Right ventricle myocardium inferior (tissue), 1 donor: ENCODE data around the gene SLC43A3. TPM values are rescaled to one million over a fixed set of nuclear protein-coding genes. Genes with fewer than 3 reads are reported as not detected.
A peak's percentile ranks its signal among the peaks of the same experiment; 100 is the strongest.

Source experiments
- ATAC-seq: fragments of 200-7000 bp; cut with Tn5 transposase; one replicate; pipeline ENCODE4 v1.9.1; 2020; ENCODE audit warnings: mild to moderate bottlenecking, moderate library complexity
- DNase-seq: peaks from one replicate; pipeline ENCODE4 v3.0.0; 2021; ENCODE audit errors: missing footprints
- intact Hi-C: fragments of 100-400 bp; cut with DNase I; formaldehyde crosslinking; loops from one replicate; pipeline ENCODE4 v1.11.0; 2022
- total RNA-seq: library from RNA; stranded (reverse); fragmentation: NEBNext Ultra II Directional; extraction: Animal tissue kit (Norgen Biotek cat#: 25700); gene quantifications from one replicate; pipeline ENCODE4 v1.2.1, GENCODE V29; 2021
- donor health status: DM: no; HTN: yes; CAD: no; lungs with severe emphysema.

Gene SLC43A3
- total RNA-seq, 1 donor from 2014 or later, result 22.4 TPM

DNA sequence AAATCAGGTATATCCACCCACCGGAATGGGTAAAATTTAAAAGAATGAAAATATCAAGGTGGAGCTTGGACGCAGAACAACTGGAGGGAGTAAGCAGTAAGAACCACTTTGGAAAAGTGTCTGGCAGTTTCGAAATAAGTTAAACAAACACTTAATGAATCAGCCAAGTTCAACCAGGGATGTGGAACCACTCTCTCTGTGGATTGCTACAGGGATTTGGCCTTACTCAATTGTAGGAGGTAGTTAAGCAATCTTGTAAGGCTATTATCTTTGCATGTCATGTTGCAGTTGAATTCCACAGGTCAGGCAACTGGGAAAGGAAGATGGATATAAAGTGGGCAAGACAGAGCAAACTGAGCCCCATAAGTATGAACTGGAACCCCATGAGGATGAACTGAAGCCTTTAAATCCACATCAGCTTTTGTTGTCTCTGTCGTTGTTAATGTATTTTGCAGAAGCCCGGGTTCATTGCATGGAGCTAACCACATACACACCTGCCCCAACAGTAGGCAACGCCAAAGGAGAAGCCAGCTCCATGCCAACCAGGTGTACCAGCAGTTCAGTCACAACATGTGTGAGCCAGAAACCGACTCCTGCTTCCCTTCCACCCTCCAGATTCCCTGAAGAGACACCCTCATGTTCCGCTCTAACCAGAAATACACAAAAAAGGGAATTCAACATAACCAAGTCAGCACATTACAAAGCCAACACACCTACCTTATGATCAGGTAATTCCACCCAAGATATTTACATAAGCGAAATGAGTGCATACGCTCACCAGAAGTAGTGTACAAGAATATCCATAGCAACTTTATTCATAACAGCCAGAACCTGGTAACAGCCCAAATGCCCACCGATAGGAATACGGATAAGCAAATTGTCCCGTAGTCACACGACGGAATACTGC lies 8.0 kb upstream of the SLC43A3 start:
- DNase-seq (no peak), ATAC-seq (peak; percentile 84)
- intact Hi-C loops, result no loop called here

DNA sequence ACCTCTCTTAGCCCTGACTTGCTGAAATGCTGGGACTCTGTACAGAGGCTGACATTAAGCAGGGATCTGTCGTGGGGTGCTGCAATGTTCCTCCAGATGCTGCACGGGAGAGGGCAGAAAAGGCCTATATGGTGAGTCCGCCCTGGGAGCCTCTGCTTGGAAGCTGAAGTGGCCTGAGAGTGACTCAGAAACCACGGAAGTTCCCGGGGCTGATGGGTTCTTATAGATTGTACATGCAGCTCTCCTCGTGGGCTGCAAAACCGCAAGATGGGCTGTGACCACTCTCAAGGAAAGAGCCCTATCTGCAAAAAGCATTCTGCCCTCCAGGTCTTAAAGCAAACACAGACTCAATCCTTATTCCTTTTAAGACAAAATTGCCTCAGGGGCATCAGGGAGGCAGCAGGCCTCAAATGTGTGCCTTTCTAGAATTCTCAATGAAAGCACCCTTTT lies 5.8 kb upstream of the SLC43A3 start:
- intact Hi-C loops, result no loop called here
- ATAC-seq (no peak), DNase-seq (no peak)

DNA sequence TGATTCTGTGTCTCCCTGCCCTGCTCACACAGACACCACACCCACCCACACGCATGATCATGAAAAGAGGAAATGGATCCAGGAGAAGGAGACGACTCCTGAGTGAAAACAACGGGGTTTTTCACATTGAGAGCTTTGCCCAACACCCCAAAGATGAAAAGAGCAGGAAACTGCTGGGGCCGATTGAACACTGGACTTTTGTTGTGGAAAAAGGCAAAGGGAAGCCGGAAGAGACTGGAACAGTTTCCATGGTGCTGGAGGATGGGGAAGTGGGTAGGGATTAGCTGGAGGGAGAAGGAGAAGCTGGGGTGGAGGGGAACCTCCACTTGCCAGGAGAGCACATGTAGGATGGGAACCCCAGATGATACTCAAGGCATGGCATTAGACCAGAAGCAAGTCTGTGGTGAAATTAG lies 5.2 kb upstream of the SLC43A3 start:
- DNase-seq (no peak), ATAC-seq (no peak)
- intact Hi-C loops, result no loop called here

DNA sequence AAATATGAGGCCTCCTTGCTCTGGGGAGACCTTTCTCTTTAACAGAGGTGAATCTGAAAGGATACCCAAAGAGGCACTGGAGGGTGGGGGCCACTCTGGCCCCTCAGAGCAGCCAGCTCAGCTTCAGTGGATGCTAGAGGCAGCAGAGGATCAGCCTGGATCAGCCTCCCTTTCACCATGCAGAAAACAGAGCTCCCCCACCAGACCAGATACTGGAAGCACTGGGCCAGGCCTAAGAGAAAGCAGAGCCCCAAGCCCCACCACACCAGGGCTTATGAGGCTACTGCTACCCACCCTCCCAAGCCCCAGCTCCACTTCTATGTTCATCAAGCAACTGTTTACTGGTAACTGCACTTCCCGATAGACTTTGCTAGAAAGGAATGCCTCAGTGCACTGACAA lies 4.0 kb upstream of the SLC43A3 start:
- DNase-seq (no peak), ATAC-seq (no peak)
- intact Hi-C loops, result no loop called here

DNA sequence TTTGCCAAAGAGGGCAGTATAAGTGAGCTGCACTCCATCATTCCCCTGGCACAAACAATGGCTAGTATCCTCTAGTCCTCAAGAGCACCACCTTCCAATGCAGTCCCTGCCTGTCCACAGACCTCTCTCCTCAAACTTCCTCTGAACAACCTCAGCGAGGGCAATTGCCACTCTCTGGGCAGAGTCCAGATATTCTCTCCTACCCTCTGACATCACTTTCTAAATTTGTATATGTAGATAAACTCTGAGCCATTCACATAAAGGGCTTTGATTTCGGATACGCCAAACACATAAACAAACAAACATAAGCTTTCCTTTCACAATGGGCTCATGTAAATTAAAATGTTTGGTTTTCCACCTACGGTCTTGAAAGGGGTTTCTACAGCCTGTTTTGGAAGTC lies 3.0 kb upstream of the SLC43A3 start:
- ATAC-seq, result no peak
- intact Hi-C loops, result no loop called here
- DNase-seq, result no peak

DNA sequence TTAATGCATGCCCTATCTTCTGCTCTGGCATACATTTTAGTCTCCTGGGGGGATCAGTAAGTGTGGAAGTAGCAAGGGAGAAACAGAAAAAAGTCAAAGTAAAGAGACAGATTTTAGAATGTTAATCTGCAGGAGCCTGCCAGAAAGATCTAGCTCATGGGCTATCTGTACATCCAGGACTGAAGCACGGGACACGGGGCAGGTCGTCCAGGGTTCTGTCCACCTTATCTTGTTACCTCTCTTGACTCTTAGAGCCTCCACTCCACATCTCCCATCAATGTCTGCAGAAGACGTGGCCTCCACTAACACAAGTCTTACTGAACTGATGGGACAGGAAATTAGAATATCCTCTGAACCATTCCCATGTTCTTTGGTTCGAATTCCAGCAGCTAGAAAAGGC lies 1.7 kb upstream of the SLC43A3 start:
- intact Hi-C loops, result no loop called here
- no peak for DNase-seq
- no peak for ATAC-seq

DNA sequence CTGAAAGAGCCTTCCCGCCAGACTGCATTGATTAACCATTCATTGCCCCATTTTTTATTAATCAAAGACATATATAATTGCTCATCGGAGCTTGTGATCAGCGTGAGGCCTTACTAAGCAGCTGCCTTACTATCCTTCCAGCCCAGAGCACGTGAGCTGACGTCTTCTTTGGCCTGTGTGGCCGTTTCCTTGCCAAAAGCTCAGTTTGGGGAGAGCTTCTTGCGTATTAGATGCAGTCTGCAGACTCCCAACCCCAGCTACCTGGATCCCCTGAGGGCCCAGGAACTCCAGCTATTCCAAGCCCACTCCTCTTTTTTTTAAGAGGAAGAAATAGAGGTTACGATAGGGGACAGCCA lies 784 bp upstream of the SLC43A3 start:
- peak; percentile 81 for DNase-seq

DNA sequence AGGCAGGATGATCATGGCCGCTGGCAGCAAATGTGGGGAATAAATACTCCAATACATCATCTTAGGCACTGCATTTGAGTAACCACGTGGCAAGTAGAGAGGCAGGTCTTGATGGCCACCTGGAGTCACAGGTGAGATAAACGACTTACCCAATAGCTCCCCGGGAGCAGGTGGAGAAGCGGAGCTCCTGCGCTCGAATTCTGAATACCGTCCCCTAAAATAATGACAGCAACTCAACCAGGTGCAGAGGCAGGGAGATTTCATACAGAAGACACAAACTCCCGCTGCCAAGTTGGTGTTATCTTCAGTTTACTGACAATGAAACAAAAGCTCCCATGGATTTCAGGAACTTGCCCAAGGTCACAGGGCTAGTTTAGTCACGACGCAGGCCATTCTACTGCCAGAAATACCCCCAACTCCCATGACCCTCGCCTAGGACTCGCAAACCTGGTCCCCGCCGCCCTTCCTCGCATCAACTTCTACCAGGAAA lies 437 bp downstream of the SLC43A3 start:
- DNase-seq (no peak), ATAC-seq (no peak)
- intact Hi-C loops, result no loop called here

More for the DNA sequence above, 784 bp upstream of the SLC43A3 start:
- intact Hi-C loops, result no loop called here
- ATAC-seq, result peak; percentile 60

DNA sequence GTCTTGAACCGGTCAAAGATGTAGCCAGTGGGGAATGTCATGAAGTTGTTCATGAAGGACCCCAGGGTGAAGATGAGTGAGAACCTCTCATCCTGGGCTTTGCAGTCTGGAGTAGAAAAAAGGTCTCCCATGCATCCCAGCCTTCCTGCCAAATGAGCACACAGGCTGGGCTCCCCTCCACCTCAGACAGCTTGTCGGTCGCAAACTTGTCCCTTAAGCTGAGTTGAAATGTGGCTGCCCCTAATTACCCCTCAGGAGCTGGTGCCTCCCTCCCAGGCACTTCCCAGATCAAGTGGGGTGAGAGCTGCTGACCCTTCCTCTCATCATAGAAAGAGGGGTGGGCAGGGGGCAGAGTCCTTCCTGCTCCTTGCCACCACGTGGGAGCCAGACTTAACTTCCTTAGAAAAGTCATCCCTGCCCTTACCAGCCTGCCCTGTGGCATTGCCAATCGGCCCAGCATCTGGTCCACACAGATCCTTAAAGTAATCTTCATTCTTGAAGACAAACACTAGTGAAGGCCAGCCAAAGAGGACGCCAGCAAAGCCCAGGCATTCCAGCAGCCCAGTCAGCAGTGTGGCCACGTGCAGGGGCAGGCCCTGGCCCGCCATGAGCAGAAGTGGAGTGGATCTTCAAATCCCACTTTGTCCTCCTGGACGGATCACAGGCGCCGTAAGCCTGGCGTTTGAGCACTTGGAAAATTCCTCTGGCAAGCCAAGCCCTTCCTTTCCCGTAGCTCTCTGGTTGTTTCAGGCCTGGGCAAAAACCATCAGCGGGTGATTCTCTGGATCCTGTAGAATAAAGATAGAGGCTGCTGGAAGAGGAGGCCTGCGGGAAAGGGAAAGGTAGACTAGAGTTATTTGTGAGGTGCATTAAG lies 1.1 kb downstream of the SLC43A3 start:
- intact Hi-C loops, result no loop called here
- peak; percentile 83 for DNase-seq
- peak; percentile 40 for ATAC-seq

DNA sequence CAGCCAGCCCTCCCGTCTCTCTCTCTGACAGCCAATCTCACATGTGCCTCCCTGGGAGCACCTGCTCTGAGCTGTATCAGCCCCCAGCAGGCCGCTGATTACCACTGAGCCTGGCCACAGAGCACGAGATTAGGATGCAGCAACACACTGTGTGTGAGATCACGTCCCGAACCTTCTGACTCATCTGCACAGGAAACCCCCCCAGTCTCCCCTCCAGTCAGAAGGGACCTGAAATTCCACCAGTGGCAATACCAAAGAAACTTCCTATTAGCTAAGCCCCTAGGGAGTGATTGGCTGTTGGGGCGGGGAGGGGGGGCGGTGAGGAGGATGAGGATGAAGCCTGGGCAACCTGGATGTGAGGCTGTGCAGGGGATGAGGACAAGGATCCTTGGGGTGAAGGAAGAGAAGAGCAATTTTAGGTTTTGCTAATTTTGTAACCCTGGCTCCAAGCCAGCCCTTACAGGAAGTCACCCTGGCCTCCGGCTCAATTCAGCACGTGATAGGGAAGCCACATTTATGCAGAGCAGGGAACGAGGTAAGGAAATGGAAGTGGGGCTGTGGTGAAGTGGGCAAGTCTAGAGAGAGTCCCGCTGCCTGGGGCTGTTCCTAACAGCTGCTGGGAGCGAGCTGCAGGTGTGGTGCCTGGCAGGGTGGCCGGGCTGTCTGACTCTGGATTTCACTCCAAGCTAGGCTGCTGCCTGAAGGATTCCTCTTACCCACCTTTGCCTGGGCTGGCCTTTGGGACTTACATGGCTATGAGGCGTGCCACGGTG lies 1.9 kb downstream of the SLC43A3 start:
- intact Hi-C loops, result no loop called here
- DNase-seq (peak; percentile 79), ATAC-seq (peak; percentile 63)

DNA sequence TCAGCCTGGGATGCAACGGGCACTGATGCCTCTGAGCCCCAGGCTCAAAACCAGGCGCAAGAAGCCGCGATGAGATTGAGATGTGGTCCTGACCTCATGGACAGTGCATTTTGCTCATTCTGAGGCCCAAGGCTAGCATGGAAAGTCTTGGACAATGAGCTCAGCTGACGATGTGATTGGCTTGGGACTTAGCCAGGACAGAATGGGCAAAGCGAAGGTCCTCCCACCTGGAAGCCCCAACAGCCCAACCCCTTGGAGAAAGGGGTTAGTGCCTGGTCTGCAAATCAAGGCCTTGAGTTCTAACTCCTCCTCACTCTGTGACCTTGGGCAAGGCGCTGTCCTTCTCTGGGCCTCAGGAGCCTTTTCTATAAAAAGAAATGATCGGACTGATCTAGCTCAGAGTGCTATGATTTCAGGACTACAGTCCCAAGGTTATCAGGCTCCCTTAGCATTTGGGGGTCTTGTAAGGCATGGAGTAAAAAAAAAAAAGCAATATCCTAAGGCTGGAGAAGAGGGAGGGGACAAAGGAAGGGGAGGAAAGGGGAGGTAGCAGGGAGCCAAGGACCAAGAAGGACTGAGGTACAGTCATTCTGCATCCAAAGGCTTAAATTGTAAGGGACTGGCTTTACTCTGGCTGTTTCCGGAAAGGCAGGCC lies 2.7 kb downstream of the SLC43A3 start:
- ATAC-seq (no peak), DNase-seq (no peak)
- intact Hi-C loops, result no loop called here

DNA sequence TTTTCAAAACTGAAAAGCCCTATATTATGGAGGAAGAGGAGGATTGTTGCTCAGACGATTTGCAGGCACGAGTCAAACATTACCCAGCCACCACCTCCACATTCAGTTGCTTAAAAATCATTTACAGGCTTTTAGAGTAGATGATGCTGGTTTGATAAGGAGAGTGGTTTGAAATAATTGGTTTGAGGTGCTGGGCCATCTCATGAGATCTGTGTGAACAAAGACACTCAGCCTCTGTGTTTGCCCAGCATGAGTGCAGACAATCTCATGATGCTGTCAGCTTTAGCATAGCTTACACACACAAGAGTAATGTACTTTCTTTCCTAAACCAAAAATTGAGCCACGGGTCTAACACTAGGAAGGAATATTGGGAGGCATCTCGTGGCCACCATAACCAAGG lies 4.3 kb downstream of the SLC43A3 start:
- ATAC-seq (no peak), DNase-seq (no peak)
- intact Hi-C loops, result no loop called here

DNA sequence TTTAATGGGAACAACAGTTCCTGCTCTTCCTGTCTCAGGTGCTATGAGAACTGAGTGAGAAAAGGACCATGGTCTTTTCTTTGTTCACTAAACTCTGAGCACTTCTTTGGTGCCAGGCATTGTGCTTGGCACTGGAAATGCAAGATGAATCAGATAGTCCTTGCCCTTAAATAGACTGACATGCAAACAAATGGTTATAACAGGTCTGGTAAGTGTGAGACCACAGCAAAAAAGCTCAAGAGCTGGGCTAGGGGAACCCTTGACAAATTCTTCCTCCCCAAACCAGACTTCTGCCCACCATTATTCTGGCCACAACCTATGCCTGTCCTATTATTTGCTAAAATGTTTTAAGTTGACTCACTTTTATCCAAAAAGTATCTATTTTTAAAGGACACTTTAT lies 5.1 kb downstream of the SLC43A3 start:
- DNase-seq (no peak), ATAC-seq (no peak)
- intact Hi-C loops, result no loop called here

DNA sequence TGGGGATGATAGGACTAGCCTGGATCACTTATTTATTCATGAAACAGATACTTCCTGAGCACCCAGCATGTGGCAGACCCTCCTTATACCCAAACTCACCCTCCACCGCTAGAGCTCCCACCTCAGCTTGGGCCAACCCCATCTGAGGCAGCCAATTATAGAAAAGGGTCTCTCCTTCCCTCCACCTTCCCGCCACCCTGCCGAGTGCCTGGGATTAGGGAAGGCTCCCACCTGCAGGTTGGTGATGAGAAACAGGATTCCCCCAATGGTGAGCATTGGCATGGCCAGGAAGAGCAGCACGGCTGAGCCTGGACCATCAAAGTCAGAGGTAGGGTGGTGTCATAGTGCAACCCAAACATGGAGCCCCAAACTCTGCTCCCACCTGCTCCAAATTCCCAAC lies 5.9 kb downstream of the SLC43A3 start:
- ATAC-seq (no peak), DNase-seq (no peak)
- intact Hi-C loops, result no loop called here

DNA sequence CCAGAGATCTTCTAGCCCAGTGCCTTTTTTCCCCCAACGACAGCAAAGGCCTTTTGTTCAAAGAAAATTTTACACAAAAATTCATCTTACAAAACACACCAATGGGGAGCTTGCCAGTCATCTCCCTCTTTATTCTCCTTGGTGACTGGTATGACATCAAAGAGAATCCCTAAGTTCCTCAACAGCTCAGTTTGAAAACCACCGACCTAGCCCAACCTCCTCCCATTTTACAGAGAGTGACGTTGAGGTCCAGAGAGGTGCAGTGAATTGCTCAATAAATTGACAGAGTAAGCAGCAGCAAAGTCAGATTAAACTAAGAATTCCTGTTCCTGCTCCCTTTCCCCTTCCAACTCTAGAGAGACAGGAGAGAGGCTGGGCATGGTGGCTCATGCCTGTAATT lies 7.8 kb downstream of the SLC43A3 start:
- DNase-seq, result no peak
- intact Hi-C loops, result no loop called here
- no peak for ATAC-seq

DNA sequence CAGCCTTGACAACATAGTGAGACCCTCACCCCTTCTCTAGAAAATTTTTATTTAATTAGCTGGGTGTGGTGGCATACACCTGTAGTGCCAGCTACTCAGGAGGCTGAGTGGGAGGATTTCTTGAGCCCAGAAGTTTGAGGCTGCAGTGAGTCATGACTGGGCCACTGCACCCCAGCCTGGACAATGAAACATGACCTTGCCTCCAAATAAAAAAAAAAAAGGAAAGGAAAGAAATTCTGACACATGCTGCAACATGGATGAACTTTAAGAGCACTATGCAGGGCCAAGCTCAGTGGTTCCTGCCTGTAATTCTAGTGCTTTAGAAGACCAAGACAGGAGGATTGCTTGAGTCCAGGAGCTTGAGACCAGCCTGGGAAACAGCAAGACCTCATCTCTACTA lies 8.8 kb downstream of the SLC43A3 start:
- DNase-seq (no peak), ATAC-seq (no peak)
- intact Hi-C loops, result no loop called here

DNA sequence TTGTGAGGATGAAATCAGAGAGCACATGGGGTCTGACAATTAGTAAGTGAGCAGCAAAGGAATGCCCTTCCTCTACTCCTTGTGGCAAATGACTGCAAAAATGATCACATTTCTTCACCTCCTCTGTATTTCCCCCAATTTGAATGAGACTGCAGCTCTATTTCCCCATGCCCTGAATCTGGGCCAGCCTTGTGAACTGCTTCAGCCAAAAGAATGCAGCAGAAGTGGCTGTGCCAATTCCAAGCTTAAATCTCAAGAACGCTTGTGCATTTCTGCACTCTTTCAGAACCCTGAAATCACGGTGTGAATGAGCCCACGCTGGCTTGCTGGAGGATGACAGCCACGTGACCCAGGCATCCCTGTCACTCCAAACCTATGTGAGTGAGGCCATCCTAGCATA lies 9.9 kb downstream of the SLC43A3 start:
- intact Hi-C loops, result no loop called here
- DNase-seq (no peak), ATAC-seq (peak; percentile 21)

DNA sequence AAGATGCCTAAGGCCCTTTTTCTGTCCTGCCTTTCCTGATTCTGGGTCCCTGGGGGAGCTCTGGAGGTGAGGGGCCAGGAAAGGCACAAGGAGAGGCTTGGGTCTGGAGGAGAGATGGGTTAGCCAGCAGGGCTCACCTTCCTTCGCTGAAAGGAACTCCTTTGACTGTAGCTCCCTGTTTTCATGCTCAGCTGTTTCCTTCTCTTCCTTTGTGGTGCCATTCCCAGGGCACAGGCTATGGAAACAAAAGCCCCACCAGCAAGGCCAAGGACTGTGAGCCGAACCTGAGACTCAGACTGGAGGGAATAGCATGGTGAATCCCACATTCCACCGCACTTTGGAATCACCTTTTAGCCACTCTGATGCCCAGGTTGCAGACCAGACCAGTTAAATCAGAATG lies 10.5 kb downstream of the SLC43A3 start:
- no peak for DNase-seq

More for the DNA sequence above, 10.5 kb downstream of the SLC43A3 start:
- no peak for ATAC-seq
- intact Hi-C loops, result no loop called here
